Activated CD8-positive, alpha-beta T cell treated with anti-CD3 and anti-CD28 coated beads, Interleukin-2, amount 10 ng/mL, durations not matched to agents 7 days and 5 days (primary cell): ENCODE measurements around the gene DHX16. TPM values are rescaled to one million over a fixed set of nuclear protein-coding genes. Genes with fewer than 3 reads are reported as not detected.

Experiments used
- ATAC-seq: fragments of 150-1000 bp; cut with Tn5 transposase; one replicate; pipeline ENCODE4 v1.10.0; 2021; ENCODE audit warnings: moderate library complexity
- CTCF ChIA-PET: fragments of 350-600 bp; sonication (Branson Sonifier 250); formaldehyde crosslinking; loops from one replicate; lab custom pipeline; 2021; ENCODE audit warnings: antibody characterized with exemption; lab: Charles Lee
- POLR2A ChIA-PET: fragments of 350-600 bp; sonication (Branson Sonifier 250); formaldehyde crosslinking; loops from one replicate; lab custom pipeline; 2021; ENCODE audit warnings: antibody characterized with exemption; lab: Charles Lee
- DNase-seq: peaks from one replicate; pipeline ENCODE4 v3.0.0-alpha.2; 2020
- H3K27ac Mint-ChIP-seq: one replicate; pipeline ENCODE4 v1.8.0; 2021; ENCODE audit warnings: mild to moderate bottlenecking, mixed read lengths
- H3K27me3 Mint-ChIP-seq: one replicate; pipeline ENCODE4 v1.8.0; 2021; ENCODE audit warnings: low read depth, mixed read lengths
- H3K36me3 Mint-ChIP-seq: one replicate; pipeline ENCODE4 v1.8.0; 2021; ENCODE audit warnings: low read depth, mixed read lengths
- H3K4me1 Mint-ChIP-seq: one replicate; pipeline ENCODE4 v1.8.0; 2021; ENCODE audit warnings: low read depth, mixed read lengths
- H3K4me3 Mint-ChIP-seq: one replicate; pipeline ENCODE4 v1.8.0; 2021; ENCODE audit warnings: mild to moderate bottlenecking, mixed read lengths
- H3K9me3 Mint-ChIP-seq: one replicate; pipeline ENCODE4 v1.8.0; 2022; ENCODE audit warnings: mixed read lengths; ENCODE audit not compliant: insufficient read depth
- total RNA-seq, 2 experiments: library from RNA; stranded (reverse); gene quantifications; one replicate each; pipeline ENCODE4 v1.2.3, GENCODE V29; 2021

Gene DHX16
- total RNA-seq, 2 experiments from 2014 or later, result 38.5 to 41.0 TPM

DNA sequence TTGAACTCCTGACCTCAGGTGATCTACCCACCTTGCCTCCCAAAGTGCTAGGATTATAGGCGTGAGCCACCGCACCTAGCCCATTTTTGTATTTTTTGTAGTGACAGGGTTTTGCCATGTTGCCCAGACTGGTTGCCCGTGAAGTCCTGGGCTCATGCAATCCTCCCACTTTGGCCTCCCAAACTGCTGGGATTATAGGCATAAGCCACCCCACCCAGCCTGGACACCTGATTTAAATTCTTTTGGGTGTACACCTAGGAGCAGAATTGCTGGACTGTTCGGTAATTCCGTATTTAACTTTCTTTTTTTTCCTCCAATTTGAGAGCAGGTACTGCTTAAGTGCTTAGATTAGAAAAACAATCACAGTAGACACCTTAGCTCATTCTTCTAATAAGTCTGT is 23.6 kb upstream of the DHX16 start:
- DNase-seq (no peak), ATAC-seq (no peak)
- H3K27ac Mint-ChIP-seq, result no peak overlapping the region
- POLR2A ChIA-PET, result interaction anchor here (0.8 to 1.2 kb wide), 2 partner anchors 14 to 16 kb away, joined by 3 read pairs; no protein-coding TSS in a partner anchor
- no peak overlapping the region for H3K4me3 Mint-ChIP-seq
- CTCF ChIA-PET, result interaction anchor here (0.7 to 1.3 kb wide), 2 partner anchors 21 to 26 kb away, joined by 3 to 6 read pairs; partner anchors contain the start of gene MDC1
- H3K4me1 Mint-ChIP-seq, result peaks cover 6% of the 10 kb centered on the region
- peaks cover 12% of the 10 kb centered on the region for H3K36me3 Mint-ChIP-seq
- H3K27me3 Mint-ChIP-seq, result no peaks in the 10 kb centered on the region
- H3K9me3 Mint-ChIP-seq, result no peaks in the 10 kb centered on the region

DNA sequence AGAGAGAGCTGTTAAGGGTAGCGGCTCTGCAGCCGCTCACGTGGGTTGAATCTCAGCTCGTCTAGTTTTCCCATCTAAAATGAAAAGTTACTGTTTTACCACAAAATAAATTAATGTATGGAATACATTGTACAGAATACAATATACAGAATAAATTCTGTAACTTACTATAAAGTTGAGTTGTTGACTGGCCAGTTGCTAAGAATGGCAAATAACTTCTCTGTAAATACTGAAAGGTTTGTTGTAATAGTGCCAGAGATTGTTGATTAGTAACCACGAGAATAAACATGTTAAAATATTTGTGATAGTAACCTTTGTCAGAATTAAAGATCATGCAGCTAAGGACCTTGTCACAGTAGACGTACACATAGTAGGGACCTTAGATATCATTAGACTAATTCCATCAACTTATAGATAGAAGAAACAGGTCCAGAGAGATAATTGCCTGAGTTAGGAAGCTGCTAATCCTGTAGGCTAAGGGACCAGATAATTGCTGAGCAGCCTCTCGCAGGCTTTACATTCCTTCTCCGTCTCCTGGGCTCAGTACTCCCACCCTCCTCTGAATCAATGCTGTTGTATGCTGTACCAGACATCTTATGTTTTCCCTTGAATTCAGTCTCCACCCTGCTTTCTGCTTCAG is 18.5 kb upstream of the DHX16 start:
- CTCF ChIA-PET, result interaction anchor here (1.0 to 2.1 kb wide), 6 partner anchors 12 to 40 kb away, joined by 3 to 8 read pairs (median 4); no protein-coding TSS in a partner anchor
- Mint-ChIP-seq H3K9me3 (no peaks in the 10 kb centered on the region), H3K4me1 (peaks cover 43% of the 10 kb centered on the region), H3K36me3 (peaks cover 16% of the 10 kb centered on the region), H3K4me3 (peak overlapping the region; percentile 93), H3K27ac (peak overlapping the region; percentile 35), H3K27me3 (no peaks in the 10 kb centered on the region)
- DNase-seq (no peak), ATAC-seq (no peak)
- POLR2A ChIA-PET, result interaction anchor here (1.0 to 1.6 kb wide), 3 partner anchors 19 to 26 kb away, joined by 3 to 5 read pairs (median 3); partner anchors contain the start of gene MDC1

DNA sequence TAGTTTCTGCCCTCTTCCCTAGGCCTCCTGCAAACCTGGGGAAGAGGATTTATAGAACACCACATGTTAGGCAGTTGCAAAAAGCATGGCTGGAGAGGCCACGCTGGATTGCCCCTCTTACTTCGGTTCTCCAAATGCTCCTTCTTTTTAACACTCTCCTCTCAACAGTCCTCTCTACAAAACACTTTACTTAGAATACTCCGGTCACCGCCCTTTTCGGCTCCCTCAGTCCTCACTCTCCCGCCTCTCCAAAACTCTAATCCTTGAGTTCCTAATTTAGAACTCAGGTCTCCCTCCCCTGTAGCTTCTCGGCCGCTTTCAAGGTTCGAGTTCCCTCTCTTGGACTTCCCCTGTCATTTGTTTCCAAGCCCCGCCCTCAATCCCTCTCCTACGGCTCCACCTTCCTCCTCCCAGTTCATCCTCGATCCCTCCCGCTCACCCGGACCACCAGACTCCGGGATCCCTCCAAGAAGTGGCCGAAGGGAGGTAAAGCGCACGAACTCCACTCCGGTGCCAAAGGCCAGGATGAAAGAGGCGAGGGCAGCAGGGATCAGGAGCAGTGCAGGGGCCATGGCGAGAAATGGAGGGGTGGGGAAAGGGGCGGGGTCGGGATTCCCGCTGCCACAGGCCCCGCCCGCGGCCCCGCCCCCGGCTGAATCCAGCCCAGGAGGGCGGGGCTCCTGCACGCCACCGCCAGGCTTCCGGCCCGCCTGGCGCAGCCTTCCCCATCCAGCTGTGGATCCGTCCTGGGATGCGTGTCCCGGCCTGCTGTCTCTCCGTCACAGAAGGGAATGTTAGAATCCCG is 17.8 kb upstream of the DHX16 start, which contains the start of gene NRM:
Gene NRM (minus strand): TSS at position 582 of the 805 bp plus-strand sequence. CDS start 10 bp downstream, at position 572.
- DNase-seq, result peak; percentile 79
- Mint-ChIP-seq H3K4me3 (peak within 1 kb of the TSS; percentile 93), H3K4me1 (peaks cover 43% of the 10 kb centered on the region), H3K36me3 (peaks cover 24% of the 10 kb centered on the region), H3K27me3 (no peaks in the 10 kb centered on the region), H3K27ac (peak within 1 kb of the TSS; percentile 79), H3K9me3 (no peaks in the 10 kb centered on the region)
- peak; percentile 40 for ATAC-seq
- ChIA-PET POLR2A (interaction anchor here (1.0 to 1.6 kb wide), 4 partner anchors 19 to 32 kb away, joined by 3 to 5 read pairs (median 4); partner anchors contain the start of gene MDC1), CTCF (interaction anchor here (1.0 to 1.9 kb wide), 4 partner anchors 12 to 40 kb away, joined by 3 to 8 read pairs (median 4); no protein-coding TSS in a partner anchor)

DNA sequence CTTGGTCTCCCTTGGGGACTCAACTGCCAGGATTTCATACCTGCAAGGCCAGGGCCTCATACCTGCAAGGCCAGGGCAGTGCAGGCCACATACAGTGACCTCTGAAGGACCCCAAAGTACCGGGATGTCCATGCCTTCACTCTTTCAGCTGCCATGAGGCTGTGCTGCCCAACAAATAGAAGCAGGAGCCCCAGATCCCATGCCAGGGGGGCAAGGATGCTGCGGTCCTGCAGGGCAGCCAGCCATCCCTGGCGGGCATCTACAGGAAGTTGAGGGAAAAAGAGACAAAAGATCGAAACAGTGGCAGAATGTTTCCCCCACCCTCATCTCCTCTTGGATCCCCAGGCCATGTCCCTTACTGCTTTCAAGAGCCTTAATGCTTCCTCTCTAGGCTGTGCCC is 17.2 kb upstream of the DHX16 start:
- Mint-ChIP-seq H3K4me1 (peaks cover 43% of the 10 kb centered on the region), H3K27me3 (no peaks in the 10 kb centered on the region), H3K36me3 (peaks cover 30% of the 10 kb centered on the region), H3K4me3 (peak overlapping the region; percentile 93), H3K9me3 (no peaks in the 10 kb centered on the region), H3K27ac (peak overlapping the region; percentile 79)
- ChIA-PET CTCF (interaction anchor here (1.5 to 3.2 kb wide), 3 partner anchors 11 to 33 kb away, joined by 8 to 32 read pairs (median 17); no protein-coding TSS in a partner anchor), POLR2A (interaction anchor here (1.3 to 1.6 kb wide), 2 partner anchors 22 to 32 kb away, joined by 3 to 4 read pairs; no protein-coding TSS in a partner anchor)
- ATAC-seq (no peak), DNase-seq (no peak)

DNA sequence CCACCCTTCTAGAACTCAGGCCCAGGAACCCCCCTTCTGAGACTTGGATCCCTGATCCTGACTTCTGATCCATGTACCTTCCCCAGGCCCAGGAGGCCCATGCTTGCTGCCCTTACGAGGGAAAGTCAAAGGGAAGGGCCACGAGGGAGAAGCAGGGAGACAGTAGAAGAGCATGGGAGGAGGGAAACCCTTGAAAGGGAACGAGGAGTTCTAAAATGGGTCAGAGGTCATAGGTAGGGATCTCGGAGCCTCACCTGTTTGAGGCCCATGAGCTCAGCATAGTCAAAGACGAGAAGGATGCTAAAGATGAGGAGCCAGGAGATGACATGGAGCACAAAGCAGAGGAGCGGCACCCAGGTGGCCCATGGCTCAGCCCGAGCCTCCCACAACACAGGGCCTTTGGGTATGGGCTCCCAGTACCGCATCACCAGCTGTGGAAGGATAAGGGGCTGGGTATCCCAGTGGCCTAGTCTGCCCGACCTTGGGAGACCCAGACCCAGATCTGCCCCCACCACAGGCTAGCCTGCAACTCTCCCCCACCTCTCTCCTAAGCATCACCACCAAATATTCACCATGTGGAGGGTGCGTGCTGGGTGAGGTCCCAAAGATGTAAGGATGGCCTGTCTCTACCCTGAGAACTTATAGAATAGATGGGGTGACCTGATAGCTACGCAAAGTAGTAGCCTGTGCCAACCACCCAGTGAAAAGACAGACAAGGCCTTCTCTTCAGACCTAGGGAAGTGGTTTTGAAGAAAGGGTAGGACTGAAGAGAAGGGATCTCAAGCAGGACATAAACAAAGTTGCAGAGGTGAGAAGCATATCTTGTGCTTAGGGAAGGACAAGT is 16.4 kb upstream of the DHX16 start:
- CTCF ChIA-PET, result interaction anchor here (1.0 to 3.2 kb wide), 8 partner anchors 9 to 45 kb away, joined by 3 to 32 read pairs (median 6); partner anchors contain the start of gene MDC1
- no peak for DNase-seq
- Mint-ChIP-seq H3K4me3 (peak overlapping the region; percentile 93), H3K27ac (peak overlapping the region; percentile 57), H3K9me3 (no peaks in the 10 kb centered on the region), H3K27me3 (no peaks in the 10 kb centered on the region), H3K4me1 (peaks cover 43% of the 10 kb centered on the region), H3K36me3 (peaks cover 35% of the 10 kb centered on the region)
- ATAC-seq, result no peak
- POLR2A ChIA-PET, result interaction anchor here (0.6 to 2.6 kb wide), 5 partner anchors 10 to 30 kb away, joined by 3 to 15 read pairs (median 5); partner anchors contain the start of gene MDC1

DNA sequence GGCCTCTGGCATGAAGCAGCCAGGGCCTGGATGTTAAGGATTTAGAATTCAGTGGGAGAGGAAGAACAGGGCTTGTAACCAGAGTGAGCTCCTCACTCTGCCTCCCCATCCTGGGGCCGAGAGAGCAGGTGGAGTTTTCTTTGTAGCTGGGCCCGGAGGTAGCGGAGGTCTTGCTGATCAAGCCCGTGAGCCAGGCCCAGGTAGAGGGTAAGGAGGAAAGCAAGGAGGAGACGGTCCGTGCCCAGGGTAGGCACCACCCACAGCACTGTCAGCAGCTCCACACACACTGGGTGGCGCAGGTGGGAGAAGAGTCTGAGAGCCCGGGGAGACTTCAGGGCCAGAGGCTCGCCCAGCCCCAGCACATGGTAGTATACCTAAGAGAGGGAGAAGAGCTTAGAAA is 15.8 kb upstream of the DHX16 start:
- peaks cover 43% of the 10 kb centered on the region for H3K4me1 Mint-ChIP-seq
- ChIA-PET POLR2A (interaction anchor here (0.6 to 2.6 kb wide), 7 partner anchors 9 to 38 kb away, joined by 3 to 15 read pairs (median 5); partner anchors contain the start of gene MDC1), CTCF (interaction anchor here (1.0 to 3.2 kb wide), 9 partner anchors 8 to 44 kb away, joined by 3 to 32 read pairs (median 5); partner anchors contain the start of gene MDC1)
- H3K27ac Mint-ChIP-seq, result peak overlapping the region; percentile 98
- no peak for ATAC-seq
- H3K36me3 Mint-ChIP-seq, result peaks cover 42% of the 10 kb centered on the region
- peak overlapping the region; percentile 93 for H3K4me3 Mint-ChIP-seq
- H3K9me3 Mint-ChIP-seq, result no peaks in the 10 kb centered on the region
- DNase-seq, result no peak
- H3K27me3 Mint-ChIP-seq, result no peaks in the 10 kb centered on the region

DNA sequence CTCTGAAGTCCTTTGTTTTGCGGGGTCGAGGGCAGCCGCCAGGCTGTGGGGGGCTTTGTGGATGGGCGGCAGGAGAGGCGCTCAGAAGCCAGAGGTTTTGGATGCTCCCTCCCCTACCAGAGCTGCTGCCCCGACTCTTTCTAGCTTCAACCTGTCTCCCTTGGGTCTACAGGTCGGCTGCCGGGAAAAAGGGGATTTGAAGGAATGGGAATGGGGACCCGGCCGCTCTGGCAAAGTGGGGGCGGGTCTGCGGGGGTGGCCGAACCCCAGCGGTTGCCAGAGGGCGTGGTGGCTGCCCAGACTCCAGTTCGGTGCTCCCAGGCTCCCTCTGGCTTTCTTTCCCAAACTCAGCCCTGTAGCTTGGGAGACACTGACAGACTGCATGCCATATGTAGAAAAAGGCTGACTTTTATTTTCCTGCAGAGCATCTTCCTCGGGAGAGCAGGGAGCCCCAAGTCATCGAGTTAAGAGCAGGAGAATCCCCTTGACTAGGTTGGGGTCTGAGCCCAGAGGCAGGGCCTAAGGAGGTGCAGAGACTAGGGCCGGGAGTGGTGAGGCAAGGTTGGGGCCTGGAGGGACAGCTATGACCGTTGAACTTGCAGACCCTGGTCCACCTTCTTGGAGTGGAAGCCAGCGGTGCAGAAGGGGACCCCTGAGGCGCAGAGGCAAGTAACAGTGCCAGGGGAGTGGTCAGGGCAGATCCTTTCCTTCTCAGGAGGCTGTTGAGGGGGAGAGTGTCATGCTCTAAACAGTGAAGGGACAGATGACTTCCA is 15.0 kb upstream of the DHX16 start:
- peaks cover 43% of the 10 kb centered on the region for H3K4me1 Mint-ChIP-seq
- CTCF ChIA-PET, result interaction anchor here (1.0 to 3.2 kb wide), 9 partner anchors 9 to 70 kb away, joined by 3 to 32 read pairs (median 5); partner anchors contain the start of genes MDC1, MRPS18B and PPP1R10

DNA sequence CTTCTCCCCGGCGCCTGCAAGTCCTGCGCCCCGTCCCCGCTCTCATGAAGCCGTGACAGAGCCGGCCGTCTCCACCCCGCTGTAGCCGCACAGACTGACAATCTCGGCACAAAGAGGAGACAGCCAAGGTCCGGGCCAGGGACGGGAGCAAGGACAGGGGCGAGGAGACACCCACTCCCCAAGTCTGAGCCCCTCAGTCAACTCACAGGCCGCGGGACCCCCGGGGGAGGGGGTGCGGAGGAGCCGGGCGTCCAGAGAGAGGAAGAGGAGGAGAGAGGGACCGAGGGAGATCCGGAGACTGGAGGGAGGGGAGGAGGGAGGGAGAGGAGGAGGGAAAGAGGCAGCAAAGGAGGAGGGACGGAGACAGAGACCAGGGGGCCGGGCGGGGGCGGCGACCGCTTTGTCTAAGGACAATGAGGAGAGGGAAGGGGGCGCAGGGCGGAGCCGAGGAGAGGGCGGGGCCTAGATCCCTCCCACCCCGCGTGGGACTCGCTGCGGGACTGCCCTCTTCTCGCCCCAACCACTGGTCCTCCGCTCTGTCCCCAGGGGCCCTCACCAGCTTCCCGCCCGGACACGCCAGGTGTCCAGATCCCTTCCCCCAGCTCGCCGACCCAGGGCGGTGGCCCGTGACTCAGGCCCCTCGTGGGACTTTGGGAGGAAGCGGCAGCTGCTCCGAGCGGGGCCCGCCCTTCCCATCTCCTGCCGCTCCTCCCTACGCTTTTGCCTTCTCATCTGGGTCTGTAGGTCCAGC is 14.3 kb upstream of the DHX16 start:
- H3K27ac Mint-ChIP-seq, result peak overlapping the region; percentile 98
- no peaks in the 10 kb centered on the region for H3K27me3 Mint-ChIP-seq
- peaks cover 40% of the 10 kb centered on the region for H3K4me1 Mint-ChIP-seq
- ChIA-PET POLR2A (interaction anchor here (0.6 to 2.6 kb wide), 6 partner anchors 8 to 129 kb away, joined by 3 to 15 read pairs (median 6); partner anchors contain the start of gene MDC1), CTCF (interaction anchor here (1.0 to 3.2 kb wide), 7 partner anchors 8 to 69 kb away, joined by 3 to 32 read pairs (median 7); partner anchors contain the start of genes MDC1, MRPS18B and PPP1R10)
- H3K36me3 Mint-ChIP-seq, result peaks cover 56% of the 10 kb centered on the region
- DNase-seq (peak; percentile 91), ATAC-seq (peak; percentile 43)
- H3K4me3 Mint-ChIP-seq, result peak overlapping the region; percentile 93
- no peaks in the 10 kb centered on the region for H3K9me3 Mint-ChIP-seq

More for the DNA sequence above, 15.0 kb upstream of the DHX16 start:
- Mint-ChIP-seq H3K4me3 (peak overlapping the region; percentile 93), H3K27me3 (no peaks in the 10 kb centered on the region), H3K27ac (peak overlapping the region; percentile 98), H3K9me3 (no peaks in the 10 kb centered on the region), H3K36me3 (peaks cover 49% of the 10 kb centered on the region)
- DNase-seq (no peak), ATAC-seq (no peak)
- POLR2A ChIA-PET, result interaction anchor here (0.6 to 2.6 kb wide), 10 partner anchors 9 to 471 kb away, joined by 3 to 15 read pairs (median 4); partner anchors contain the start of gene MDC1
